ENCODE results near the gene SLC15A2.
"Not testable (repeated sequence)": the region's sequence is repeated elsewhere in the genome, so short reads cannot be mapped to it uniquely, and the experiment has no call there.

The SLC15A2 gene

GRCh38 chr3:121914081-121914998 is 20.1 kb downstream of the SLC15A2 start:
- Histone ChIP-seq H3K36me3 (no peaks in the 10 kb centered on the region), H3K4me1 (no peaks in the 10 kb centered on the region), H3K4me3 (ENCODE audit: low read depth, low read length) (no peak overlapping the region), H3K9me3 (no peaks in the 10 kb centered on the region), H3K27me3 (peaks cover 12% of the 10 kb centered on the region)
- DNase-seq, result no peak
- TF ChIP-seq, protein P1, sequence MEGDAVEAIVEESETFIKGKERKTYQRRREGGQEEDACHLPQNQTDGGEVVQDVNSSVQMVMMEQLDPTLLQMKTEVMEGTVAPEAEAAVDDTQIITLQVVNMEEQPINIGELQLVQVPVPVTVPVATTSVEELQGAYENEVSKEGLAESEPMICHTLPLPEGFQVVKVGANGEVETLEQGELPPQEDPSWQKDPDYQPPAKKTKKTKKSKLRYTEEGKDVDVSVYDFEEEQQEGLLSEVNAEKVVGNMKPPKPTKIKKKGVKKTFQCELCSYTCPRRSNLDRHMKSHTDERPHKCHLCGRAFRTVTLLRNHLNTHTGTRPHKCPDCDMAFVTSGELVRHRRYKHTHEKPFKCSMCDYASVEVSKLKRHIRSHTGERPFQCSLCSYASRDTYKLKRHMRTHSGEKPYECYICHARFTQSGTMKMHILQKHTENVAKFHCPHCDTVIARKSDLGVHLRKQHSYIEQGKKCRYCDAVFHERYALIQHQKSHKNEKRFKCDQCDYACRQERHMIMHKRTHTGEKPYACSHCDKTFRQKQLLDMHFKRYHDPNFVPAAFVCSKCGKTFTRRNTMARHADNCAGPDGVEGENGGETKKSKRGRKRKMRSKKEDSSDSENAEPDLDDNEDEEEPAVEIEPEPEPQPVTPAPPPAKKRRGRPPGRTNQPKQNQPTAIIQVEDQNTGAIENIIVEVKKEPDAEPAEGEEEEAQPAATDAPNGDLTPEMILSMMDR (IDR thresholded peaks at IDR 0.05; ENCODE audit: low read depth, low read length), result no peak

GRCh38 chr3:121916189-121916588 is 22.0 kb downstream of the SLC15A2 start:
- no peaks in the 10 kb centered on the region for H3K9me3 ChIP-seq
- no peak overlapping the region for H3K4me3 ChIP-seq (ENCODE audit: low read depth, low read length)
- no peaks in the 10 kb centered on the region for H3K4me1 ChIP-seq
- H3K36me3 ChIP-seq, result no peaks in the 10 kb centered on the region
- peaks cover 13% of the 10 kb centered on the region for H3K27me3 ChIP-seq
- no peak for DNase-seq
- TF ChIP-seq, protein P1 (IDR thresholded peaks at IDR 0.05; ENCODE audit: low read depth, low read length), result no peak

DNA sequence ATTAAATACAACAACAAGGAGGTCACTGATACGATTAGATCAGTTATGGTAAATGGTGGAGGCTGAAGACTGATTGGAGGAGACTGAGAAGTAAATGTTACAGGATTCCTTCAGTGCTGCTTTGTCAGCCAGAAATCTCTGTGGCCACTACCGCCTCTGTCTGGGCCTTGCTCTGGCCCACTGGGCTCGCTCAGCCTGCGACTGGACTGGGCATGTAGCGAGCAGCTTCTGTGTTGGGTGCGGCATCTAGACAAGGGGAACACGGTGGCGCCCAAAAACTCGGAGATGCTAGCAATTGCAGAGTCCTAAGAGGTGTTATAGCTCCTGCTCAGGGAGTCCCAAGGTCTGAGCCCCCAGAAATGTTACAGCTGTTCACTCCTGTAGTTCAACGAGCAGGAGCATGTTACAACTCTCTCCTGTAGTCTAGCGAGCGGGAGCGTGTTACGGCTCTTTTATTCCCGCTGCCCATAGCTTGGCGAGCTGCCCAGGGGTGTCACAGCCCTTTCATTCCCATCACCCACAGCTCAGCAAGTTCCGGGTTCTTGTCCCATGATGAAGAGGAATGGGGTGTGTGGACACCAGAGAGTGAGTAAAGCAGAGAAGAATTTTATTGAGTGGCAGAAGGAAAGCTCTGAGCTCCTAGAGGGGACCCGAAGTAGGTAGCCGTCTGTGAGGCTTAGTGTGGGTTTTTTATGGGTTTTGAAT is 24.7 kb downstream of the SLC15A2 start:
- no peak for DNase-seq
- no peaks in the 10 kb centered on the region for H3K9me3 ChIP-seq
- TF ChIP-seq, protein P1 (IDR thresholded peaks at IDR 0.05; ENCODE audit: low read depth, low read length), result no peak
- H3K4me3 ChIP-seq (ENCODE audit: low read depth, low read length), result no peak overlapping the region
- peaks cover 13% of the 10 kb centered on the region for H3K27me3 ChIP-seq
- no peaks in the 10 kb centered on the region for H3K4me1 ChIP-seq
- H3K36me3 ChIP-seq, result no peaks in the 10 kb centered on the region

- DNase-seq, result no peak
- Histone ChIP-seq H3K4me1 (no peaks in the 10 kb centered on the region), H3K4me3 (ENCODE audit: low read depth, low read length) (no peak overlapping the region), H3K27me3 (peaks cover 5% of the 10 kb centered on the region), H3K9me3 (no peaks in the 10 kb centered on the region), H3K36me3 (no peaks in the 10 kb centered on the region)
- TF ChIP-seq, protein P1 (IDR thresholded peaks at IDR 0.05; ENCODE audit: low read depth, low read length), result no peak
Measured at GRCh38 chr3:121924734-121925133, 30.5 kb downstream of the SLC15A2 start.

GRCh38 chr3:121926380-121926779 is 32.2 kb downstream of the SLC15A2 start:
- Histone ChIP-seq H3K36me3 (no peaks in the 10 kb centered on the region), H3K4me3 (ENCODE audit: low read depth, low read length) (no peak overlapping the region), H3K9me3 (no peaks in the 10 kb centered on the region), H3K4me1 (no peaks in the 10 kb centered on the region), H3K27me3 (peaks cover 5% of the 10 kb centered on the region; the same call in 1 of the 2 replicates)
- TF ChIP-seq, protein P1 (IDR thresholded peaks at IDR 0.05; ENCODE audit: low read depth, low read length), result no peak
- DNase-seq, result no peak

DNA sequence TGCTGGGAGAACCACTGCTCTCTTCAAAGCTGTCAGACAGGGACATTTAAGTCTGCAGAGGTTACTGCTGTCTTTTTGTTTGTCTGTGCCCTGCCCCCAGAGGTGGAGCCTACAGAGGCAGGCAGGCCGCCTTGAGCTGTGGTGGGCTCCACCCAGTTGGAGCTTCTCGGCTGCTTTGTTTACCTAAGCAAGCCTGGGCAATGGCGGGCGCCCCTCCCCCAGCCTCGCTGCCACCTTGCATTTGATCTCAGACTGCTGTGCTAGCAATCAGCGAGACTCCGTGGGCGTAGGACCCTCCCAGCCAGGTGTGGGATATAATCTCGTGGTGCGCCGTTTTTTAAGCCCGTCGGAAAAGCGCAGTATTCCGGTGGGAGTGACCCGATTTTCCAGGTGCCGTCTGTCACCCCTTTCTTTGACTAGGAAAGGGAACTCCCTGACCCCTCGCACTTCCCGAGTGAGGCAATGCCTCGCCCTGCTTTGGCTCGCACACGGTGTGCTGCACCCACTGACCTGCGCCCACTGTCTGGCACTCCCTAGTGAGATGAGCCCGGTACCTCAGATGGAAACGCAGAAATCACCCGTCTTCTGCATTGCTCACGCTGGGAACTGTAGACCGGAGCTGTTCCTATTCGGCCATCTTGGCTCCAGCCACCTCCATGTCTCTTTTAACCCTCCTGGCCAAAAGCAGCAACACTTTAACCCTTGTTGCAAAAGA is 44.1 kb downstream of the SLC15A2 start:
- not testable (repeated sequence) for H3K27me3 ChIP-seq; DNase-seq; H3K4me1 ChIP-seq; H3K36me3 ChIP-seq; H3K4me3 ChIP-seq (ENCODE audit: low read depth, low read length); H3K9me3 ChIP-seq

Data from BE2C (cell line).